ENCODE measurements around the gene UCMA.

- TF ChIP-seq, protein P1, sequence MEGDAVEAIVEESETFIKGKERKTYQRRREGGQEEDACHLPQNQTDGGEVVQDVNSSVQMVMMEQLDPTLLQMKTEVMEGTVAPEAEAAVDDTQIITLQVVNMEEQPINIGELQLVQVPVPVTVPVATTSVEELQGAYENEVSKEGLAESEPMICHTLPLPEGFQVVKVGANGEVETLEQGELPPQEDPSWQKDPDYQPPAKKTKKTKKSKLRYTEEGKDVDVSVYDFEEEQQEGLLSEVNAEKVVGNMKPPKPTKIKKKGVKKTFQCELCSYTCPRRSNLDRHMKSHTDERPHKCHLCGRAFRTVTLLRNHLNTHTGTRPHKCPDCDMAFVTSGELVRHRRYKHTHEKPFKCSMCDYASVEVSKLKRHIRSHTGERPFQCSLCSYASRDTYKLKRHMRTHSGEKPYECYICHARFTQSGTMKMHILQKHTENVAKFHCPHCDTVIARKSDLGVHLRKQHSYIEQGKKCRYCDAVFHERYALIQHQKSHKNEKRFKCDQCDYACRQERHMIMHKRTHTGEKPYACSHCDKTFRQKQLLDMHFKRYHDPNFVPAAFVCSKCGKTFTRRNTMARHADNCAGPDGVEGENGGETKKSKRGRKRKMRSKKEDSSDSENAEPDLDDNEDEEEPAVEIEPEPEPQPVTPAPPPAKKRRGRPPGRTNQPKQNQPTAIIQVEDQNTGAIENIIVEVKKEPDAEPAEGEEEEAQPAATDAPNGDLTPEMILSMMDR (IDR thresholded peaks at IDR 0.05 in 4 of 5, conservative IDR thresholded peaks at IDR 0.05 in 1 of 5): no peak
- no peak for TF ChIP-seq POLR2A (IDR thresholded peaks at IDR 0.05)
These were observed 12.0 kb downstream of the UCMA start for GRCh38 chr10:13222151-13222550.
